Spleen (tissue), 7 donors: ENCODE results near the gene MNX1.

Source experiments
- CTCF ChIP-seq, 11 experiments: fragments of 200-600 bp in 7 of 11; fragments of 450-650 bp in 4 of 11; sonication (generic) in 4 of 11; IDR thresholded peaks in 8 of 11; conservative IDR thresholded peaks in 3 of 11; 1 replicate in 7 of 11; 2 replicates in 4 of 11; pipeline versions ENCODE4 v1.4.0 to v1.8.0; 2016 to 2021; ENCODE audit warnings: antibody characterized with exemption in 11 of 11, inconsistent platforms in 4 of 11, mild to moderate bottlenecking in 1 of 11
- POLR2A ChIP-seq, 3 donors: fragments of 450-650 bp; IDR thresholded peaks; one replicate each; pipeline ENCODE4 v1.5.1; 2017; ENCODE audit warnings: antibody characterized with exemption in 3 of 3, mild to moderate bottlenecking in 1 of 3
- donor health status: DM: no; HTN: no; CAD: no; lungs with moderate emphysema.
- donor health status: DM: no; HTN: no; CAD: no.
- donor health status: DM: no; HTN: no; CAD: no.

DNA sequence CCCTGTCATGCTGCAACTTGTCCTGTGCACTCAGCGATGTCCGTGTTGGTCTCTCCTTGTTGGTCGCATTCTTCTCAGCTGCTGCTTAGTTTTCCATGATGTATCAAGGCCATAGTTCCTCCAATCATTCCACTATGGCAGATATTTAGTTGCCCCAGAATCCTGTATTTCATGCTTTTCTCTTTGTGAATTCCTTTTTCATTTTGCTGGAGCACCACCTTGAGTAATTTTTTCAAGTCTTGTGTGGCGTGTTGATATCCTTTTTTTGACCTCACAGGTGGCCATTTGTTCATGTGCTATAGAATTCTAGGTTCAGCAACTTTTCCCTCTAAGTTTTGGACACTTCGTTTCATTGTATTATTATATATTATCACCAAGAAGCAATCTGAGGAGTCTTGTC lies 42.7 kb upstream of the MNX1 start:
- TF ChIP-seq CTCF (IDR thresholded peaks at IDR 0.05 in 8 of 11, conservative IDR thresholded peaks at IDR 0.05 in 3 of 11) (no peak), POLR2A (IDR thresholded peaks at IDR 0.05) (no peak)
